ENCODE results near the gene SPANXN2.

Gene SPANXN2

DNA sequence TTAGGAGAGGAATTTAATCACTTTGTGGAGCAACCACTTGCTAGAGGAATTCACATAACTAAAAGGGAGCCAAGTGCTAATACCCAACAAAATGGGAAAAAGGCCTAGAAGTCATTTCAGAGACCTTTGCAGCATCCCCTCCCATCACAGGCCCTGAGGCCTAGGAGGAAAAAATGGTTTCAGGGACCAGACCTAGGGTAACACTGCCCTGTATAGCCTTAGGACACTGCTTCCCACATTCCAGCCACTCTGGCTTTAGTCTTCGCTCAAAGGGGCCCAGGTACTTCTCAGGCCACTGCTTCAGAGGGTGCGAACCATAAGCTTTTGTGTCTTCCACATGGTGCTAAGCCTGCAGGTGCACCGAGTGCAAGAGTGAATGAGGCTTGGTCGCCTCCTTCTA is 19.1 kb downstream of the SPANXN2 start:
- no peak for DNase-seq (ENCODE audit: low spot score)
- TF ChIP-seq CTCF (IDR thresholded peaks at IDR 0.05): no peak
- Histone ChIP-seq H3K4me3 (no peak overlapping the region), H3K27ac (no peak overlapping the region)

DNA sequence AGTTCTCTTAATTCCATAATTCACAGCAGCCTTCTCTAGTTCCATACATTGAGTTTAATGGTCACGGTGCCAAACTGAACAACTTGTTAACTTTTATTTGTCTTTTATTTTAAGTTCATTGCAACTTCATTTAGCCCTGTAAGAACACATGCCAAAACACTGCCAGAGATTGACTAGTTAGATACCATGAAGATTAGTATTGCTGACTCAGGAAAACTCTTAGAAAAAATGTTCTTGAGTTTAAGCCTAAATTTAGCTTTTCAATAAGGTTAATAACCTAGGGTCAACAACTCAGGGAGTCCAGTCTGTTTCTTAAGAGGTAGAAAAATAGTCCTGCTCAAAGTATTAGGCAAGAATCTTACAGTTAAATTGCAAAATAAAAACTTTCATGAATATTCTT is 25.7 kb downstream of the SPANXN2 start:
- TF ChIP-seq CTCF (IDR thresholded peaks at IDR 0.05): no peak
- Histone ChIP-seq H3K27ac (no peak overlapping the region), H3K4me3 (no peak overlapping the region)

GRCh38 chrX:143683486-143683885 is 37.1 kb downstream of the SPANXN2 start:
- Histone ChIP-seq H3K27ac (no peak overlapping the region), H3K4me3 (no peak overlapping the region)
- no peak for DNase-seq (ENCODE audit: low spot score)
- no peak for TF ChIP-seq CTCF (IDR thresholded peaks at IDR 0.05)

More for the DNA sequence above, 25.7 kb downstream of the SPANXN2 start:
- no peak for DNase-seq (ENCODE audit: low spot score)

GRCh38 chrX:143674926-143675325 is 45.6 kb downstream of the SPANXN2 start:
- no peak overlapping the region for H3K27ac ChIP-seq
- no peak overlapping the region for H3K4me3 ChIP-seq
- no peak for DNase-seq (ENCODE audit: low spot score)
- TF ChIP-seq CTCF (IDR thresholded peaks at IDR 0.05): no peak

DNA sequence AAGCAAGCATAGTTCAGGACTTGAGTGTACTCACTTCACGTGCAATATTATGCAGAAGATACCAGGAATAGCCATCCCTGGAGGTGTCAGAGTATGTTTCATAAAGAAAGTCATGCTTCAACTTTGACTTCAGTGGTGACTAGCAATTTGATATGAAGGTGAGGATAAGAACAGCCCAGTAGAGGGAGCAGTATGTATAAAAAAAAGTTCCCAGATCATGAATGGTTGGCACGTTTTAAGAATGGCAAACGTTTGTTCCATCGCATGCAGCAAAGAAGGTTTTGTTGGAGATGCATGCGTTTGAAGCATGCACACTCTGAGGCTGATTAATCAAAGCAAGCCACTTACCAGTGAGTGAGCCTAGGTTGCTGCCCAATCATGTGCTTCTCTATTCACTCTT is 51.2 kb downstream of the SPANXN2 start:
- Histone ChIP-seq H3K27ac (no peak overlapping the region), H3K4me3 (no peak overlapping the region)
- no peak for DNase-seq (ENCODE audit: low spot score)
- TF ChIP-seq CTCF (IDR thresholded peaks at IDR 0.05): no peak

GRCh38 chrX:143664302-143664701 is 56.2 kb downstream of the SPANXN2 start:
- Histone ChIP-seq H3K27ac (no peak overlapping the region), H3K4me3 (no peak overlapping the region)
- no peak for DNase-seq (ENCODE audit: low spot score)
- TF ChIP-seq CTCF (IDR thresholded peaks at IDR 0.05): no peak

DNA sequence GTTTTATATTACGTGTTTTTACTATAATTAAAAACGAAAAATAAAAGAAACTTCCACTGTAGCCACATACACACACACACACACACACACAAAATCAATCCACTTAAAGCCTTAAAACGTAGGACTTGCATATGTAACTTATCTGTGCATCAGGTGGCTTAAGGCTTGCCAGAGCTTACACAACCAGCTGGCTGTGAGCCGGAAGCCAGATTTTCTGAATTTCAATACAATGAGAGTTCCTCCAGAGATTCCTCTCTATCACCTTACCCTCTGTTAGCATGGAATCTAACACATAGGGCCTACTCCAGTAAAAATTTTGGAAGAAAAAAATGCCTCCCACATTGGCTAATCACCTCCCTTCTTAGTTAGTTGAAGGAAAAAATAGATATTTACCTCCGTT is 56.8 kb downstream of the SPANXN2 start:
- no peak for TF ChIP-seq CTCF (IDR thresholded peaks at IDR 0.05)
- no peak overlapping the region for H3K4me3 ChIP-seq
- DNase-seq (ENCODE audit: low spot score): no peak
- H3K27ac ChIP-seq: no peak overlapping the region
